ENCODE data around the gene CTAGE4. TPM values are rescaled to one million over a fixed set of nuclear protein-coding genes. Genes with fewer than 3 reads are reported as not detected.

CTAGE4 gene
- total and polyA plus RNA-seq, 2 of the 13 experiments (the other 11 are each of a cell fraction or from before 2014, with no cell fraction given), result not detected

DNA sequence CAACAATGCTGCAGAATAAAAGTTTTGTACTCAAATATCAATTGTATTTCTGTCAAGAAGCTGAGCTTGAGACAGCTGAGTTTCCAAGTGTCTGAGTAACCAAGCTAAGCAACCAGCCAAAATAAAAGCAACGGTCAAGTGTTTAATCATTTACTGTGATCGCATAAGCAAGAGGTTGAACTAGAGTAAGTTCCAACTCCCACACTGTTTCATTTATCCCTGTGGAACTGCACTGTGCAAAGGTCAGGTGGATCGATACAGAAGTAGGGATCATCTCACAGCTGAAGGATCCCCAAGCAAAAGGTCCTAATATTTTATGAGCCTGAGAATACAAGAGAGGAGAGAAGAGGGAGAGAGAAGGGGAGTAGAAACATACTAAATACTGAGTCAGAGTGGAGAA lies 38.8 kb upstream of the CTAGE4 start:
- WGBS (ENCODE audit: low lambda C conversion rate), result 2% methylated on average over 3 of the region's 3 CpGs
- Histone ChIP-seq H3K36me3 (replicated peaks in 1 of 2; ENCODE audit: control insufficient read depth in 1 of 2, insufficient read depth in 2 of 2, low read length in 2 of 2) (no peaks in the 10 kb centered on the region), H3K4me3 (replicated peaks in 1 of 3; ENCODE audit: insufficient read depth in 1 of 3, low read depth in 2 of 3, low read length in 3 of 3) (no peak overlapping the region), H3K4me2 (ENCODE audit: low read depth, low read length) (no peak overlapping the region), H2AFZ (ENCODE audit: low read length) (no peak overlapping the region), H3K79me2 (ENCODE audit: insufficient read depth, low read length) (no peaks in the 10 kb centered on the region), H3K4me1 (ENCODE audit: insufficient read depth, low read length) (no peaks in the 10 kb centered on the region), H3K27ac (ENCODE audit: extremely low read length, insufficient read depth, low read length) (no peak overlapping the region), H3K27me3 (ENCODE audit: control insufficient read depth in 1 of 2, insufficient read depth in 2 of 2, low read length in 2 of 2) (no peaks in the 10 kb centered on the region), H3K9me3 (ENCODE audit: low read length) (peaks cover 21% of the 10 kb centered on the region), H3K9ac (ENCODE audit: insufficient read depth, low read depth, low read length) (no peak overlapping the region), H4K20me1 (ENCODE audit: insufficient read depth, low read length) (no peaks in the 10 kb centered on the region)
- intact Hi-C loops (cut with micrococcal nuclease; ENCODE audit: unreplicated experiment), result no loop called here
- ATAC-seq, result no peak
- in situ Hi-C loops (cut with HindIII; ENCODE audit: extremely low pct_ligation_motif_present, low pct_unique_long_range_greater_than_20kb), result no loop called here
- CTCF ChIA-PET (ENCODE audit: low intra/inter-chr PET ratio, low total read pairs), result no interaction called here
- TF ChIP-seq SATB2 (CRISPR knock-in tag; IDR thresholded peaks at IDR 0.05) (no peak), SIX4 (CRISPR knock-in tag; IDR thresholded peaks at IDR 0.05) (no peak), ZNF468 (CRISPR knock-in tag; IDR thresholded peaks at IDR 0.05) (no peak), SPEN (CRISPR knock-in tag; IDR thresholded peaks at IDR 0.05; ENCODE audit: low read depth) (no peak), ARNT (IDR thresholded peaks at IDR 0.05) (no peak), IKZF4 (CRISPR knock-in tag; IDR thresholded peaks at IDR 0.05; ENCODE audit: borderline replicate concordance, low read depth, not compliant biosample characterization) (no peak), POLR2AphosphoS5 (IDR thresholded peaks at IDR 0.05; ENCODE audit: low read depth, low read length) (no peak), ZNF816 (CRISPR knock-in tag; IDR thresholded peaks at IDR 0.05; ENCODE audit: borderline replicate concordance) (no peak), ZFX (CRISPR knock-in tag; IDR thresholded peaks at IDR 0.05; ENCODE audit: low read depth) (no peak), ZNF878 (CRISPR knock-in tag; IDR thresholded peaks at IDR 0.05) (no peak), POLR2AphosphoS2 (IDR thresholded peaks at IDR 0.05; ENCODE audit: low read depth, low read length) (no peak), PITX1 (CRISPR knock-in tag; IDR thresholded peaks at IDR 0.05) (no peak), ZNF670 (CRISPR knock-in tag; IDR thresholded peaks at IDR 0.05; ENCODE audit: borderline replicate concordance) (no peak), ZFP90 (CRISPR knock-in tag; IDR thresholded peaks at IDR 0.05; ENCODE audit: borderline replicate concordance) (no peak)
- TF ChIP-seq, protein P1, sequence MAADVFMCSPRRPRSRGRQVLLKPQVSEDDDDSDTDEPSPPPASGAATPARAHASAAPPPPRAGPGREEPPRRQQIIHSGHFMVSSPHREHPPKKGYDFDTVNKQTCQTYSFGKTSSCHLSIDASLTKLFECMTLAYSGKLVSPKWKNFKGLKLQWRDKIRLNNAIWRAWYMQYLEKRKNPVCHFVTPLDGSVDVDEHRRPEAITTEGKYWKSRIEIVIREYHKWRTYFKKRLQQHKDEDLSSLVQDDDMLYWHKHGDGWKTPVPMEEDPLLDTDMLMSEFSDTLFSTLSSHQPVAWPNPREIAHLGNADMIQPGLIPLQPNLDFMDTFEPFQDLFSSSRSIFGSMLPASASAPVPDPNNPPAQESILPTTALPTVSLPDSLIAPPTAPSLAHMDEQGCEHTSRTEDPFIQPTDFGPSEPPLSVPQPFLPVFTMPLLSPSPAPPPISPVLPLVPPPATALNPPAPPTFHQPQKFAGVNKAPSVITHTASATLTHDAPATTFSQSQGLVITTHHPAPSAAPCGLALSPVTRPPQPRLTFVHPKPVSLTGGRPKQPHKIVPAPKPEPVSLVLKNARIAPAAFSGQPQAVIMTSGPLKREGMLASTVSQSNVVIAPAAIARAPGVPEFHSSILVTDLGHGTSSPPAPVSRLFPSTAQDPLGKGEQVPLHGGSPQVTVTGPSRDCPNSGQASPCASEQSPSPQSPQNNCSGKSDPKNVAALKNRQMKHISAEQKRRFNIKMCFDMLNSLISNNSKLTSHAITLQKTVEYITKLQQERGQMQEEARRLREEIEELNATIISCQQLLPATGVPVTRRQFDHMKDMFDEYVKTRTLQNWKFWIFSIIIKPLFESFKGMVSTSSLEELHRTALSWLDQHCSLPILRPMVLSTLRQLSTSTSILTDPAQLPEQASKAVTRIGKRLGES (CRISPR knock-in tag; IDR thresholded peaks at IDR 0.05; ENCODE audit: borderline replicate concordance), result no peak
- TF ChIP-seq, protein P2, sequence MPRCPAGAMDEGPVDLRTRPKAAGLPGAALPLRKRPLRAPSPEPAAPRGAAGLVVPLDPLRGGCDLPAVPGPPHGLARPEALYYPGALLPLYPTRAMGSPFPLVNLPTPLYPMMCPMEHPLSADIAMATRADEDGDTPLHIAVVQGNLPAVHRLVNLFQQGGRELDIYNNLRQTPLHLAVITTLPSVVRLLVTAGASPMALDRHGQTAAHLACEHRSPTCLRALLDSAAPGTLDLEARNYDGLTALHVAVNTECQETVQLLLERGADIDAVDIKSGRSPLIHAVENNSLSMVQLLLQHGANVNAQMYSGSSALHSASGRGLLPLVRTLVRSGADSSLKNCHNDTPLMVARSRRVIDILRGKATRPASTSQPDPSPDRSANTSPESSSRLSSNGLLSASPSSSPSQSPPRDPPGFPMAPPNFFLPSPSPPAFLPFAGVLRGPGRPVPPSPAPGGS (CRISPR knock-in tag; IDR thresholded peaks at IDR 0.05), result no peak
- TF ChIP-seq, protein P3, sequence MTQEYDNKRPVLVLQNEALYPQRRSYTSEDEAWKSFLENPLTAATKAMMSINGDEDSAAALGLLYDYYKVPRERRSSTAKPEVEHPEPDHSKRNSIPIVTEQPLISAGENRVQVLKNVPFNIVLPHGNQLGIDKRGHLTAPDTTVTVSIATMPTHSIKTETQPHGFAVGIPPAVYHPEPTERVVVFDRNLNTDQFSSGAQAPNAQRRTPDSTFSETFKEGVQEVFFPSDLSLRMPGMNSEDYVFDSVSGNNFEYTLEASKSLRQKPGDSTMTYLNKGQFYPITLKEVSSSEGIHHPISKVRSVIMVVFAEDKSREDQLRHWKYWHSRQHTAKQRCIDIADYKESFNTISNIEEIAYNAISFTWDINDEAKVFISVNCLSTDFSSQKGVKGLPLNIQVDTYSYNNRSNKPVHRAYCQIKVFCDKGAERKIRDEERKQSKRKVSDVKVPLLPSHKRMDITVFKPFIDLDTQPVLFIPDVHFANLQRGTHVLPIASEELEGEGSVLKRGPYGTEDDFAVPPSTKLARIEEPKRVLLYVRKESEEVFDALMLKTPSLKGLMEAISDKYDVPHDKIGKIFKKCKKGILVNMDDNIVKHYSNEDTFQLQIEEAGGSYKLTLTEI (CRISPR knock-in tag; conservative IDR thresholded peaks at IDR 0.05), result no peak
- POLR2A ChIA-PET, result no interaction called here
- FAIRE-seq, result no peak
- DNase-seq (ENCODE audit: low spot score), result no peak
- BruUV-seq (replicated peaks), result no TSS peak

All from HepG2 (cell line).